WERI-Rb-1 (cell line): ENCODE results near the gene MEN1.

Experiments
- DNase-seq: peaks from one replicate; pipeline ENCODE4 v3.0.0-alpha.2; 2020
- H3K27ac ChIP-seq: fragments of 250-450 bp; sonication (Bioruptor Pico); 2 replicates; pipeline ENCODE4 v1.5.1; 2020; ENCODE audit warnings: mild to moderate bottlenecking, moderate library complexity
- H3K27me3 ChIP-seq: fragments of 250-450 bp; sonication (Bioruptor Pico); 2 replicates; pipeline ENCODE4 v1.5.1; 2021; ENCODE audit warnings: mild to moderate bottlenecking, low read depth, moderate library complexity; ENCODE audit not compliant: insufficient read depth, severe bottlenecking
- H3K36me3 ChIP-seq: fragments of 250-450 bp; sonication (Bioruptor Pico); 2 replicates; pipeline ENCODE4 v1.5.1; 2020; ENCODE audit warnings: mild to moderate bottlenecking, moderate library complexity
- H3K4me3 ChIP-seq: 2 replicates; pipeline ENCODE4 v1.5.1; 2011; ENCODE audit warnings: low read depth, mild to moderate bottlenecking, control low read depth, low read length
- H3K9me3 ChIP-seq: fragments of 250-450 bp; sonication (Bioruptor Pico); 2 replicates; pipeline ENCODE4 v1.5.1; 2021; ENCODE audit warnings: mild to moderate bottlenecking, moderate library complexity; ENCODE audit not compliant: severe bottlenecking
- TF ChIP-seq, protein P1 (sequence below): IDR thresholded peaks from 2 replicates; pipeline ENCODE4 v1.5.1; 2011; ENCODE audit warnings: low read depth, mild to moderate bottlenecking, control low read depth, inconsistent platforms, low read length

MEN1 gene

DNA sequence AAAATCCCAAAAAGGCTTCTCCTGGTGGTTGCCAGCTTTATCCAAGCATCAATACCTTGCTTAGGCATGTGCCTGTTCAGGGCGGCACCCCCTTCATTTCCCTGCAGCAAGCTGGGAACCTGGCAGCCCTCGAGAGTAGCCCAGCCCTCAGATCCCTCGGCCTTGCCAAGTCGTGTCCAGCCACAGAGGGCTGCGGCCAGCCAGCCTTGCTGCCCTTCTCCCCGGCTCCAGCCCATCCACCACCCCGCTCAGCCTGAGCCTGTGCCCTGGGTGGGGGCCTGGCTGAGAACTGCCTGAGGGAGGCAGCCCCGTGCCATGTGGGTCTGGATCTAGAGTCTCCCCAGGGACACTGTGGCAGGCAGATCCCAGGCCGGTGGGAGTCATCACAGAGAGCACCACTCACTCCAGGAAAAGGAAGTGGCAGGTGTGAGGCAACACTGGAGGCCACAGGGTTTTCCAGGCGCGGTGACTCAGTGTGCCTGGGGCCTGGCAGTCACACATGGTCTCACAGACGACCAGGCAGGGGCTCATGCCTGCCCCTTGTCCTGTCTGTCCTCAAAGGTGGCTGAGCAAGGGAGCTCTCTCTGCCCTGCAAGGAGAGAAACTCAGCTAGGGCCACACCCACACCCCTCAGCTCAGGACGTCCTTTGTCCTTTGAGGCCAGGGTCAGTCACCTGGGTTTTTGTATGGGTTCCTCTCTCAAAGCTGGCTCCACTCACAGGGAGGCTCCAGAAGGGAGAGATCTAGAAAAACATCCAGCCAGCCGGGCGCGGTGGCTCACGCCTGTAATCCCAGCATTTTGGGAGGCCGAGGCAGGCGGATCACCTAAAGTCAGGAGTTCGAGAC, 46.3 kb upstream of the MEN1 start:
- TF ChIP-seq, protein P1, sequence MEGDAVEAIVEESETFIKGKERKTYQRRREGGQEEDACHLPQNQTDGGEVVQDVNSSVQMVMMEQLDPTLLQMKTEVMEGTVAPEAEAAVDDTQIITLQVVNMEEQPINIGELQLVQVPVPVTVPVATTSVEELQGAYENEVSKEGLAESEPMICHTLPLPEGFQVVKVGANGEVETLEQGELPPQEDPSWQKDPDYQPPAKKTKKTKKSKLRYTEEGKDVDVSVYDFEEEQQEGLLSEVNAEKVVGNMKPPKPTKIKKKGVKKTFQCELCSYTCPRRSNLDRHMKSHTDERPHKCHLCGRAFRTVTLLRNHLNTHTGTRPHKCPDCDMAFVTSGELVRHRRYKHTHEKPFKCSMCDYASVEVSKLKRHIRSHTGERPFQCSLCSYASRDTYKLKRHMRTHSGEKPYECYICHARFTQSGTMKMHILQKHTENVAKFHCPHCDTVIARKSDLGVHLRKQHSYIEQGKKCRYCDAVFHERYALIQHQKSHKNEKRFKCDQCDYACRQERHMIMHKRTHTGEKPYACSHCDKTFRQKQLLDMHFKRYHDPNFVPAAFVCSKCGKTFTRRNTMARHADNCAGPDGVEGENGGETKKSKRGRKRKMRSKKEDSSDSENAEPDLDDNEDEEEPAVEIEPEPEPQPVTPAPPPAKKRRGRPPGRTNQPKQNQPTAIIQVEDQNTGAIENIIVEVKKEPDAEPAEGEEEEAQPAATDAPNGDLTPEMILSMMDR = no peak
- Histone ChIP-seq H3K9me3 (no peaks in the 10 kb centered on the region), H3K27ac (no peak overlapping the region), H3K4me3 (no peak overlapping the region), H3K36me3 (peaks cover 18% of the 10 kb centered on the region), H3K27me3 (no peaks in the 10 kb centered on the region)
- DNase-seq = no peak

DNA sequence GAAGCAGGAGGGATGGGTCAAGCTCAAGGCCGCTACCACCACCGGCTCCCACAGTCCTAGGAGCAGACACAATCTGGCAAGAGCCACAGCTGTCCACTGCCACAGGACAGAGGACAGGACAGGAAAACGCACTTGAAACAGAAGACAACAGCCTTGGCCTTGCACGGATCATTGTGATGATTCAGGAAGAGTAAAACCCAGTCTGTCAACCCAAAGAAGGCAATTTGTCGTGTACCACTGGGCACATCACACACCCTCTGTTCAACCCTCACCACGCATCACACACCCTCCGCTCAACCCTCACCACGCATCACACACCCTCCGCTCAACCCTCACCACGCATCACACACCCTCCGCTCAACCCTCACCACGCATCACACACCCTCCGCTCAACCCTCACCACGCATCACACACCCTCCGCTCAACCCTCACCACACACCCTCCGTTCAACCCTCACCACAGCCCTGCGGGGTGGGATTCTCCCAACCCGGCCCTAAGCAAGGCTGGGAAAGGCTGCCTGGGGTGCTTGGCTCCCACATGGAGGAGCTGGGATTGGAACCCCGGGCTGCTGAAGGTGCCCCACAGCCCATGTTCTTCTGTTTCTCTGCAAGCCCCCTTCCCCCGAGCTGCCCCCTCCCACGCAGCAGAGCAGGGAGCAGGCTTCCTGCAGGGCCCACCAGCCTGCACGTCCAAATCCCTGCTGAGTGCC, 45.4 kb upstream of the MEN1 start:
- no peaks in the 10 kb centered on the region for H3K27me3 ChIP-seq
- TF ChIP-seq, protein P1 = no peak
- H3K9me3 ChIP-seq = no peaks in the 10 kb centered on the region
- DNase-seq = no peak
- peaks cover 18% of the 10 kb centered on the region for H3K36me3 ChIP-seq
- H3K27ac ChIP-seq = no peak overlapping the region
- no peak overlapping the region for H3K4me3 ChIP-seq

DNA sequence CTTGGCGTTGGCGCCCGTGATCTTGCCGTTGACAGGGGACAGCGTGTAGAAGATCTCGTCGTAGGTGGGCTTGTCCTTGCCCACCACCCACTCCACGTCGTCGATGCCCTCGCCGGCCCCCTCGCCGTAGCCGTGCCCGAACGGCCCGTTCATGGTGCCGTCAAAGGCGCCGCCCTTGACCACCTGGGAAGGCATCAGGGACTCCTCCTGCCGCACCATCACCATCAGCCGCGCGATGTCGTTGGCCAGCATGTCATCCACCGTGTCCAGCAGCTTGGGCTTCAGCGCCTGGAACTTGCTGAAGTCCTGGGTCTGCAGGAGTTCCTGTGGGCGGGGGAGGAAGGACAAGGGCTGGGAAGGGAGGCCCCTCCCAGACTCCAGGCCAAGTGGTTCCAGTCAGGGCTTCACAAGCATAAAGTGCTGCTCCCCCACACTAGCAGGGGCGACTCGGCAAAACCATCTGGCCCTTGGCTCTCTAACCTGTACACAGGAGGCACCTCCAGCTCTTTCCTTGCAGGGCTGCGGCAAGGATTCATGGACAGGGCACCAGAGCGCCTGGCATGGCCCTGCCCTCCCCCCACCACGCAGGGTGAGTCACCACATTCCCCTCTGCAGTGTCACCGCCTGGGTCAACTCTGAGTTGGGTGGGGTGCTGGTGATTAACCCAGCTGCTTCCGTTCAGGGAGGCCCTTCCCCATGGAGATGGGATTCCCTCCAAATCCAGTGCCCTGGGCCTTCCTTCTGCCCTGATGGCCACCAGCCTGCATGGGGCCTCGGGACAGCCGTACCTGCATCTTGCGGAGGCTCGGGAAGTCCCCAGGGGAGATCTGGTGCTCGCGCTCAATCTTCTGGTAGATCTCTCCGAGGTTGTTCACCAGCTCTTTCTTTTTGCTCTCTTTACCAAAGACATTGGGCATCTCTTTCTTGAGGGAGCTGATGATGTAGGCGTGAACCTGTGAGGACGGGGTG, 44.5 kb upstream of the MEN1 start:
- H3K27me3 ChIP-seq = no peaks in the 10 kb centered on the region
- no peak overlapping the region for H3K4me3 ChIP-seq
- DNase-seq = no peak
- H3K36me3 ChIP-seq = peaks cover 18% of the 10 kb centered on the region
- TF ChIP-seq, protein P1 = no peak
- no peaks in the 10 kb centered on the region for H3K9me3 ChIP-seq
- no peak overlapping the region for H3K27ac ChIP-seq

- no peak for DNase-seq
- no peak overlapping the region for H3K27ac ChIP-seq
- no peaks in the 10 kb centered on the region for H3K9me3 ChIP-seq
- H3K27me3 ChIP-seq = no peaks in the 10 kb centered on the region
- peaks cover 15% of the 10 kb centered on the region for H3K36me3 ChIP-seq
- TF ChIP-seq, protein P1 = no peak
- H3K4me3 ChIP-seq = no peak overlapping the region
These were observed 43.8 kb upstream of the MEN1 start for GRCh38 chr11:64854157-64854533.

GRCh38 chr11:64853709-64854108, 43.4 kb upstream of the MEN1 start:
- no peak for DNase-seq
- TF ChIP-seq, protein P1 = no peak
- no peaks in the 10 kb centered on the region for H3K27me3 ChIP-seq
- no peak overlapping the region for H3K4me3 ChIP-seq
- H3K9me3 ChIP-seq = no peaks in the 10 kb centered on the region
- no peak overlapping the region for H3K27ac ChIP-seq
- H3K36me3 ChIP-seq = peaks cover 15% of the 10 kb centered on the region
